HUES64 (cell line): ENCODE results near the gene RGL2.
"Not testable (repeated sequence)": the region's sequence is repeated elsewhere in the genome, so short reads cannot be mapped to it uniquely, and the experiment has no call there.

Experiments used
- H3K27ac ChIP-seq: 2 replicates; pipeline ENCODE4 v1.7.0; 2013; ENCODE audit warnings: low read depth, low read length, inconsistent platforms
- H3K27me3 ChIP-seq: 2 replicates; pipeline ENCODE4 v1.6.1; 2013; ENCODE audit warnings: mild to moderate bottlenecking, low read length; ENCODE audit not compliant: insufficient read depth
- H3K36me3 ChIP-seq: 2 replicates; pipeline ENCODE4 v1.6.1; 2013; ENCODE audit warnings: mild to moderate bottlenecking, low read length; ENCODE audit not compliant: insufficient read depth
- H3K4me1 ChIP-seq: 2 replicates; pipeline ENCODE4 v1.6.1; 2013; ENCODE audit warnings: mild to moderate bottlenecking, low read length, moderate library complexity; ENCODE audit not compliant: insufficient read depth
- H3K4me3 ChIP-seq: 2 replicates; pipeline ENCODE4 v1.5.1; 2013; ENCODE audit warnings: mild to moderate bottlenecking, low read length, moderate library complexity
- H3K9ac ChIP-seq: 2 replicates; pipeline ENCODE4 v1.6.1; 2013; ENCODE audit warnings: mild to moderate bottlenecking, low read depth, low read length
- H3K9me3 ChIP-seq: 2 replicates; pipeline ENCODE4 v1.6.1; 2013; ENCODE audit warnings: low read depth, low read length; ENCODE audit not compliant: insufficient read depth
- WGBS: fragments of 150-250, 120-280 bp; methylation state at CpG from one replicate; pipeline ENCODE4 v1.1.7; 2013; ENCODE audit warnings: missing lambda C conversion rate; 5-methylcytosine and 5-hydroxymethylcytosine counted together

Gene RGL2

DNA sequence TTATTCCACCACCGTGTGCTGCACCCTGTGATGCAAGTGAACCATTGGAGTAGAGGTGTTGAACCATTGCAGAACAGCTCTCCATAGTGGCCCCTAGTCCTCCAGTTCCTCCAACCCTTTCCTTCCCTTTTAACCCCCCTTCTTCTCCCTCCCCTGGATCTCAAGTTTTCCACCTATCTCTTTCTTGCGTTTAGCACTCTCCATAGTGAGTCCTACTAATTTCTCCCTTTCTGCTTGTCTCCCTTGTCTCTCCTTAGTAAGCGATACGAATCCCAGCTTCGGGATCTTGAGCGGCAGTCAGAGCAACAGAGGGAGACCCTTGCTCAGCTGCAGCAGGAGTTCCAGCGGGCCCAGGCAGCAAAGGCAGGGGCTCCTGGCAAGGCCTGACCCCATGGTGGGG lies 8.3 kb downstream of the RGL2 start:
- Histone ChIP-seq H3K4me3 (peak overlapping the region; percentile 97), H3K4me1 (peaks cover 8% of the 10 kb centered on the region; the same call in 1 of the 2 replicates), H3K27ac (no peak overlapping the region), H3K9me3 (no peaks in the 10 kb centered on the region), H3K9ac (peak overlapping the region; percentile 90), H3K27me3 (no peaks in the 10 kb centered on the region), H3K36me3 (peaks cover 56% of the 10 kb centered on the region)
- 85% methylated on average over 7 of the region's 7 CpGs for WGBS

DNA sequence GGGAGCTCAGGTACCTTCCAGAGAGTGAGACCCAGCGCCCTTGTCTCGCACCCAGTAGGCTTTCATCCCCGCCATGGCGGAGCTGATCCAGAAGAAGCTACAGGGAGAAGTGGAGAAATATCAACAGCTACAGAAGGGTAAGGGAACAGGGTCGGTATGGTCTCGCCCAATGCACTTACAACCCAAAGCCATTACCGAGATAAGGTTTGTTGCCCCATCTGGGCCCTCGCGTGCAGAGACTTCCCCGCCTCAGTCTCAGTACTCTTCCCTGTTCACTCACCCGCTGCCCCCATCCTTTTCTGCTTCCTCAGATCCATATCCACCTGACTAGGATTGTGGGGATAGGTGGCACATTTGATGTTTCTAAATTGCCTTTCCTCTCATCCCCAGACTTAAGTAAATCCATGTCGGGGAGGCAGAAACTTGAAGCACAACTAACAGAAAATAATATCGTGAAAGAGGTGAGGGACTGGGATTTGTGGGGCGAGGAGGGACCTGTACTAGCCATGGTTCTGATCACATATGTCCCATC lies 8.9 kb downstream of the RGL2 start:
- H3K27me3 ChIP-seq = no peaks in the 10 kb centered on the region
- H3K9ac ChIP-seq = peak overlapping the region; percentile 90
- peaks cover 8% of the 10 kb centered on the region; the same call in 1 of the 2 replicates for H3K4me1 ChIP-seq
- H3K36me3 ChIP-seq = peaks cover 61% of the 10 kb centered on the region
- peak overlapping the region; percentile 97 for H3K4me3 ChIP-seq
- H3K27ac ChIP-seq = peak overlapping the region; percentile 53; the same call in 1 of the 2 replicates
- 0% methylated on average over 13 of the region's 14 CpGs for WGBS
- no peaks in the 10 kb centered on the region for H3K9me3 ChIP-seq

DNA sequence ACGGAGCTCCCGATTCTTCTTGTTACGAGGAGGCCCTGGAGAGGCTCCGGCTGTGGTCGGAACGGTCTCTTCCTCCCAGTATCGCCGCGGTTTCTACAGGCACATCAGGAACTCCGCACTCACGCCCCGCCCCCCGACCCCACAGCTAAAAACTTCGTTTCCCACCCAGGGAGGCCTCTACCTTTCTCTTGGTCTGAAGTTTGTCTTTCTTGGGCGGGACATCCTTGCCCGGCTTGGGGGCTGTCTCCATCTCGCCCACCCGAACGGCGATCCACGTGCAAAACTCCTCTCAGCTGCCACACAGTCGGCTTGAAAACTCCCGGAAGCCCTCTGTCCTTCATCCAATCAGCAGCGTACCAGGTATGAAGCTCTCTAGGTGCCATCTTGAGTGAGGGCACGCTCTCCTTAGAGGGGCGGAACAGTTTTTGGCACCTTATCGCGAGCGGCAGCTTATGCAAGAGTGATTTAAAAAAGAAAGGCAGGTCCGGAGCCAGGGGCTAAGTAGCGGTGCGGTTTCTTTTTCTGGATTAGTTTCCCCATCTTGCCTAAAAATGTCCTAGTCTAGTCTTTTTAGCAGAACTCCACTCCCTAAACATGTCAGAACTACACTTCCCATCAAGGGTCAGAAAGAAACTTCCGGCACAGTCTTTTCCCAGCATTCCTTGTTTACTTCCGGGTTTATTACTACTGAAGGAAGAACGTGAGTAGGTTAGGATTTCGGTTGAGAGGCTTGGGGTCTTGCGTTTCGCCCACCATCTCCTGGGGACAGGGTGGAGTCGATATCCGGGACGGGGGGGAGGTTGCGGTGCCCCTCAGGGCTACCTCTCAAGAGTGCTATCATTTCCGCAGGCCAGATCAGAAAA lies 9.6 kb downstream of the RGL2 start, which contains the start of the genes PFDN6 and WDR46:
Gene PFDN6, plus strand, starts transcription at position 681 of the 863 bp plus-strand sequence. CDS start 256 bp downstream, outside the sequence.
Gene WDR46, minus strand, starts transcription at position 319 of the 863 bp plus-strand sequence. Its CDS starts 69 bp downstream, at position 250.
- Histone ChIP-seq H3K4me3 (peak within 1 kb of the TSS; percentile 97), H3K9me3 (no peaks in the 10 kb centered on the region), H3K27ac (peak within 1 kb of the TSS; percentile 53; the same call in 1 of the 2 replicates), H3K4me1 (peaks cover 8% of the 10 kb centered on the region; the same call in 1 of the 2 replicates), H3K9ac (peak within 1 kb of the TSS; percentile 90), H3K36me3 (peaks cover 65% of the 10 kb centered on the region), H3K27me3 (no peaks in the 10 kb centered on the region)
- under 1% methylated on average over 43 of the region's 43 CpGs for WGBS

DNA sequence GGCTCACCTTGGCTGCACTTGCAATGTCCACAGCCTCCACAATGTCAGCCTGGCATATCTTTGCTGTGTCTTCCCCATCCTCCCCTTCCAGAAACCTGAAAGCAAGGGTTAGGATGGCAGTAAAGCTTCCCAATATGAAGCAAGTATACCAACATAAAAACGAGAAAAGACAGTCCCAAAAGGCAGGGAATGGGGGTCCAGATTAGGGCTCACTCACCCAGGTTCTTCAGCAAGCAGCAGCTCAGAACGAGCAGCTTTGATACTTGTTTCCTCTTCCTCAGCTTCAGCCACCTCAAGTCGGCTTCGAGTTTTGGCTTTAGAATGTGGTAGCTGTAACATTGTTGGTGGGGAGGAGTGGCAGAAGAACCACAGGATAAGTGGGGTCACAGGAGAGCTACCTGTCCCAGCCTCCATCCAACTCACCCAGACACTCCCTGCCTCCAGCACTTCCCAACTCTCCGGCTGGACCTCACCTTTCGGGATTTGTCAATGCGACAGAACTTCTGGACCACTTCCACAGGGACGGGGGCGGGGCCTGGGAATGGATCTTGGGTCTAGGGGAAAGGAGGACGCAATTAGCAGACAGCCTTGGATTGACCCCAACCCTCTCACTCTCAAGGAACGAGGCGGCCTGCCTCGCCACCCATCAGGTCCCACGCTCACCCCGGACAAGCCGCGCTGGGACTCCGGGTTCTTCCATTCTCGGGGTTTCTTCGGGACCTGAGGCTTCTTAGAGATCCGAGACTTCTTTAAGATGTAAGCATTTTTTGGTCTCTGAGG lies 10.4 kb downstream of the RGL2 start:
- Histone ChIP-seq H3K9me3 (no peaks in the 10 kb centered on the region), H3K36me3 (peaks cover 64% of the 10 kb centered on the region), H3K27me3 (no peaks in the 10 kb centered on the region), H3K9ac (peak overlapping the region; percentile 90), H3K4me1 (peaks cover 8% of the 10 kb centered on the region; the same call in 1 of the 2 replicates), H3K27ac (no peak overlapping the region), H3K4me3 (peak overlapping the region; percentile 97)
- WGBS = 15% methylated on average over 19 of the region's 21 CpGs

DNA sequence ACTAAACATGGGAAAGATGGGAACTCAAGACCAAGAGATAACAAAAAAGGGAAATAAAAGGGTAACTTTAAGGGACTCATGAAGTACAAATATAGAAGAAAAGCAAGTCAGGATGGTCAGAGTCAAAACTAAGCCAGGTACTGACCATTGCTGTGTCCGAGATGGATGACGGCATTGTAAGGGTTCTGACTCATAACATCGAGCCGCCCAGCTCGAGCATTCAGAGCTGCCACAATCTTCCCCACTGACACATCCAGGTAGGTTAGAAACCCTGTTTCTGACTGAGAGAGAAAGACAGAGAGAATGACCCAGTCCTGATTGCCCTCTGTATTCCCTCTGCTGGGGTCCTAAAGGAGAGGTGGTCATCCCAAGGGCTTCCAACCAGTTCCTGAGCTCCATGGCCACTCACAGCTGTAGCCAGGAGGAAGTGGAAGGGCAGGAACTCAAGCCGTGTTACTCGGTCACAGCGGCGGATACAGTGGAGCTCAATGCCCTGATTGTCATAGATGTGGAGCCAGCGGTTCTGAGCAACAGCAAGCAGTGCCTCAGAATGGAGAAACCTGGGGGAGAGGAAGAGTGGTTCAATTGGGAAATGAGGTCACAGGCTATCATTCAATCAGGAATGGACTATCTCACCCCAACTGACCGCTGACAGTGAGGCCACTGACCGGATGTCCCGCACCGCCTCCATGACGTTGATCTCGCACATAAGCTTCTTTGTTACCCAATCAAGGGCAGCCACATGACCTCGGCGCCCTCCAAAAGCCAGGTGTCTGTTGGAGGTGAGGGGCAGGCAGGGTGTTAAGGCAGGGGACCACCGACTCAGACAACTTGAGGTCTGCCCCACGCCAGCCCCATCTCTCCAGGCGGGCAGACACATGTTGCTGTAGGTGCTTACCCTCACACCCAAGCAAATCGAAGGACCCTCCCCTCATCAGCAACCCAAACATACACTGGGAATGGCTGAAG lies 11.5 kb downstream of the RGL2 start:
- H3K36me3 ChIP-seq = peaks cover 62% of the 10 kb centered on the region
- peaks cover 8% of the 10 kb centered on the region; the same call in 1 of the 2 replicates for H3K4me1 ChIP-seq
- no peak overlapping the region for H3K9ac ChIP-seq
- WGBS = 94% methylated on average over 22 of the region's 22 CpGs
- H3K4me3 ChIP-seq = no peak overlapping the region
- H3K9me3 ChIP-seq = no peaks in the 10 kb centered on the region
- H3K27ac ChIP-seq = no peak overlapping the region
- H3K27me3 ChIP-seq = no peaks in the 10 kb centered on the region

DNA sequence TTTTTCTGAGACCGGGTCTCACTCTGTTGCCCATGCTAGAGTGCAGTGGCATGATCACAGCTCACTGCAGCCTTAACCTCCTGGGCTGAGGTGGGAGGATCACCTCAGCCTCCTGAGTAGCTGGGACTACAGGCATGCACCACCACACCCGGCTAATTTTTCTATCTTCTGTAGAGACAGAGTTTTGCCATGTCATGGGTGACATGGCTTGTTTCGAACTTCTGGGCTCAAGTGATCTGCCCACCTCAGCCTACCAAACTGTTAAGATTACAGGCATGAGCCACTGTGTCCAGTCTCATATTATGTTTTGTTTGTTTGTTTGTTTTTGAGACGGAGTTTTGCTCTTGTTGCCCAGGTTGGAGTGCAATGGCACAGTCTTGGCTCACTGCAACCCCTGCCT lies 13.5 kb downstream of the RGL2 start:
- not testable (repeated sequence) for H3K4me1 ChIP-seq, H3K27ac ChIP-seq, H3K27me3 ChIP-seq, H3K9ac ChIP-seq, H3K4me3 ChIP-seq, H3K9me3 ChIP-seq
- H3K36me3 ChIP-seq = peaks cover 67% of the 10 kb centered on the region
- 93% methylated on average over 4 of the region's 4 CpGs for WGBS

DNA sequence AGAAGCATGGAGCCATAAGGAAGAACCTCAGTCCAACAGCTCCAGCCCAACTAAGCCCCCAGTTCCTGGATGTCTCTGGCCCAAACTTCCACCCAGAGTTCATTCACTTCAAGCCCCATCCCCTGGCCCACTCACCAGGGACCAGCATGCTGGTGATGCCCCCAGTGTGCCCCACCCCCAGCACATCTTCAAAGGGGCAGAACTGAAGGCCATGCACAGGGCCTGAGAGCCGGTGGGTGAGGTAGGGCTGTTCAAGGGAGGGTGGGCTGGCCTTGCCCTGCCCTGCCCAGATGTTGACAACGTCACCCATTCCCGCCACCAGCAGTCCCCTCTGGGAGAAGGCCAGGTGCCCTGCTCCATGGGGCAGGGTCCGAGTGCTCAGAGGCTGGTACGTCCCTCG lies 18.2 kb downstream of the RGL2 start:
- Histone ChIP-seq H3K27me3 (no peaks in the 10 kb centered on the region), H3K27ac (no peak overlapping the region), H3K4me1 (peaks cover 6% of the 10 kb centered on the region), H3K9me3 (no peaks in the 10 kb centered on the region), H3K4me3 (no peak overlapping the region), H3K36me3 (peaks cover 78% of the 10 kb centered on the region), H3K9ac (no peak overlapping the region)
- WGBS = 94% methylated on average over 6 of the region's 6 CpGs

DNA sequence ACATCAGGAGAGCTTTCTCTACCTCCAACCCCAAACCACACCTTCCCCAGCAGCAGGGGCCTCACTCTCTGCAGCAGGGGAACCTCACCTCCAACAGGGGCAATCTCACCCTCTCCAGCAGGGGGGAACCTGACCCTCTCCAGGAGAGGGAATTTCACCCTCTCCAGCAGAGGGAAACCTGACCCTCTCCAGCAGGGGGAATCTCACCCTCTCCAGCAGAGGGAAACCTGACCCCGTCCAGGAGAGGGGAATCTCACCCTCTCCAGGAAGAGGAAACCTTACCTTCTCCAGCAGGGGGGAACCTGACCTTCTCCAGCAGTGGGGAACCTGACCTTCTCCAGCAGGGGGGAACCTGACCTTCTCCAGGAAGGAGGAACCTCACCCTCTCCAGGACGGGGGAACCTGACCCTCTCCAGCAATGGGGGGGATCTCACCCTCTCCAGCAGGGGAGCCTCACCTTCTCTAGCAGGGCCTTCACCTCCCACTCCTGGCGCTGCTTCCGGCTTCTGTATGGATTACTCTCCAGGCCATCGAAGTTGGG lies 18.7 kb downstream of the RGL2 start:
- no peak overlapping the region for H3K27ac ChIP-seq
- H3K36me3 ChIP-seq = peaks cover 79% of the 10 kb centered on the region
- H3K4me3 ChIP-seq = no peak overlapping the region
- no peaks in the 10 kb centered on the region for H3K9me3 ChIP-seq
- 71% methylated on average over 5 of the region's 5 CpGs for WGBS
- H3K27me3 ChIP-seq = no peaks in the 10 kb centered on the region
- H3K4me1 ChIP-seq = peaks cover 8% of the 10 kb centered on the region
- no peak overlapping the region for H3K9ac ChIP-seq

DNA sequence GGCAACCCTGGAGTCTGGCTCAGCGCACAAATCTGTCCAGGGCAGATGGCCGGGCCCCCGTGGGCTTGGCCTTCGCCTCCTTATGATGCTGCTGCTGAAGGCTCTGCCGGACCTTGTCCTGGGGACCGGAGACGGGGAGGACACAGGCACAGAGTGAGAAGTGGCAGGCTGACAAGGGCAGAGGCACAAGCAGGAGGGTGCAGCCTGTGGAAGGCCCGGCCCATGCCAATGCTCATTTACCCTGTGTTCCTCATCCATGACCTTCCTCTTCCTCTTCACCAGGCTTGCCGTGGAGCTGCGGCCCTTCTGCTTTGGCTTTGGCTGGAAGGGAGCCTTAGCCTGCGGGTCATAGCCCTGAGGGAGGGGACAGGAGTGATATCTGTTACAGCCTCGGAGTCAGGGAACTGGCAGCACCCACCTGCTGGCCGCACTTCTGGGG lies 19.5 kb downstream of the RGL2 start:
- WGBS = 92% methylated on average over 13 of the region's 13 CpGs
- H3K4me1 ChIP-seq = peaks cover 16% of the 10 kb centered on the region
- no peak overlapping the region for H3K4me3 ChIP-seq
- peaks cover 79% of the 10 kb centered on the region for H3K36me3 ChIP-seq
- H3K9me3 ChIP-seq = no peaks in the 10 kb centered on the region
- no peak overlapping the region for H3K27ac ChIP-seq
- H3K27me3 ChIP-seq = no peaks in the 10 kb centered on the region
- H3K9ac ChIP-seq = no peak overlapping the region

DNA sequence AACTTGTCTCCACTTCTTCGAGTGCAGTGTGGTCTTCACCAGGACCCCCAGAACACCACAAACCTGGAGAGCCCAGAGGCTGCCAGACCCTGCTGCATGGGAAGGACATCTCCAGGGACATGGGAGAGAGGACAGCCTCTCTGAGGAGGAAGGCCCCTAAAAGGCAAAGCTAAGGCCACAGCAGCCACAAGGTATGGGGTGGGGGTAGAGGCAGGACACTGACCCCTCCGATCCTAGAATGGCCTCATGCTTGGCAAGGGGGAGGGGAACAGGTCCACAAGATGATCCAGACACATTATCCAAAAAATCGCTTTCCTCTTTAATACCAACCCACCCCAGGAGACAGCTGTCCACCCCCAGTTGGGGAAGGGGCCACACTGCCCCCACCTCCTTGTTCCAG lies 19.9 kb downstream of the RGL2 start:
- no peak overlapping the region for H3K9ac ChIP-seq
- H3K36me3 ChIP-seq = peaks cover 80% of the 10 kb centered on the region
- WGBS = 95% methylated on average over 3 of the region's 3 CpGs
- H3K4me1 ChIP-seq = peaks cover 17% of the 10 kb centered on the region
- H3K9me3 ChIP-seq = no peaks in the 10 kb centered on the region
- no peak overlapping the region for H3K27ac ChIP-seq
- no peaks in the 10 kb centered on the region for H3K27me3 ChIP-seq
- H3K4me3 ChIP-seq = no peak overlapping the region
